Measurements from ENCODE around the gene RACGAP1. TPM values are rescaled to one million over a fixed set of nuclear protein-coding genes. Genes with fewer than 3 reads are reported as not detected.

Gene RACGAP1
- total and polyA plus RNA-seq, 2 experiments from 2014 or later = 19.0 to 52.8 TPM

DNA sequence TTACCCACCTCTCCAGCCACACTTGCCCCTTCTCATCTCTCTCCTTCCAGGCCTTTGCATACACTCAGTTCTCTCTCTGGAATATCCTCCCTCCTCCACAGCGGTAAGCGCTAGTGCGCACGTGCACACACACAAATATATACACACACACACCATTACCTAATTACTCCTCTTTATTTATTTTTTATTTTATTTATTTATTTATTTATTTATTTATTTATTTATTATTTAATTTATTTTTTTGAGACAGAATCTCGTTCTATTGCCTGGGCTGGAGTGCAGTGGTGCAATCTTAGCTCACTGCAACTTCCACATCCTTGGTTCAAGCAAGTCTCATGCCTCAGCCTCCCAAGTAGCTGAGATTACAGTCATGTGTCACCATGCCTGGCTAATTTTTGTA, 43.8 kb upstream of the RACGAP1 start:
- peaks cover 6% of the 10 kb centered on the region for H3K27me3 Mint-ChIP-seq (ENCODE audit: insufficient read depth, low read depth, poor library complexity)
- DNase-seq (ENCODE audit: low spot score) = no peak

DNA sequence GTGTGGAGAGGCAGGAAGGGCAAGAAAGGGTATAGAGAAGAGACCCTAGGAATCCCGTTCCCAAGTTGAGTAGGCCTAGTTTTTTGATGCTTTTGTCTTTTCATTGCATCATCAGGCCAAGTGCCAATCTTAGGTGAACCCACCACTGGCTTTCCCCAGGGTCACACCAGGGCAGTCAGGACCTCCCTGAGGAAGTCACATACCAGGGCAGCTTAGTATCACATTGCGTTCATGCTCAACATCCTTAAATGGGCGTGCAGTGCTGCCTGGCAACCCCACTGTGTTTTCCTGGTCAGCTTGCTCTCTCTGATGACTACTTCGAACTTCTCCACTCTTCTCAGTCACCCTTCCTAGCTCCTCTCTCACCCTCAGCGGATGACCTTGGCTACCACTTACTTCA, 41.1 kb upstream of the RACGAP1 start:
- H3K27ac Mint-ChIP-seq = no peak overlapping the region
- H3K4me2 ChIP-seq = no peak overlapping the region
- no peak overlapping the region for H3K4me3 Mint-ChIP-seq
- H3K36me3 Mint-ChIP-seq (ENCODE audit: low read depth) = no peaks in the 10 kb centered on the region; the same call in 2 of the 3 replicates
- H3K4me3 ChIP-seq = no peak overlapping the region
- TF ChIP-seq, protein P1, sequence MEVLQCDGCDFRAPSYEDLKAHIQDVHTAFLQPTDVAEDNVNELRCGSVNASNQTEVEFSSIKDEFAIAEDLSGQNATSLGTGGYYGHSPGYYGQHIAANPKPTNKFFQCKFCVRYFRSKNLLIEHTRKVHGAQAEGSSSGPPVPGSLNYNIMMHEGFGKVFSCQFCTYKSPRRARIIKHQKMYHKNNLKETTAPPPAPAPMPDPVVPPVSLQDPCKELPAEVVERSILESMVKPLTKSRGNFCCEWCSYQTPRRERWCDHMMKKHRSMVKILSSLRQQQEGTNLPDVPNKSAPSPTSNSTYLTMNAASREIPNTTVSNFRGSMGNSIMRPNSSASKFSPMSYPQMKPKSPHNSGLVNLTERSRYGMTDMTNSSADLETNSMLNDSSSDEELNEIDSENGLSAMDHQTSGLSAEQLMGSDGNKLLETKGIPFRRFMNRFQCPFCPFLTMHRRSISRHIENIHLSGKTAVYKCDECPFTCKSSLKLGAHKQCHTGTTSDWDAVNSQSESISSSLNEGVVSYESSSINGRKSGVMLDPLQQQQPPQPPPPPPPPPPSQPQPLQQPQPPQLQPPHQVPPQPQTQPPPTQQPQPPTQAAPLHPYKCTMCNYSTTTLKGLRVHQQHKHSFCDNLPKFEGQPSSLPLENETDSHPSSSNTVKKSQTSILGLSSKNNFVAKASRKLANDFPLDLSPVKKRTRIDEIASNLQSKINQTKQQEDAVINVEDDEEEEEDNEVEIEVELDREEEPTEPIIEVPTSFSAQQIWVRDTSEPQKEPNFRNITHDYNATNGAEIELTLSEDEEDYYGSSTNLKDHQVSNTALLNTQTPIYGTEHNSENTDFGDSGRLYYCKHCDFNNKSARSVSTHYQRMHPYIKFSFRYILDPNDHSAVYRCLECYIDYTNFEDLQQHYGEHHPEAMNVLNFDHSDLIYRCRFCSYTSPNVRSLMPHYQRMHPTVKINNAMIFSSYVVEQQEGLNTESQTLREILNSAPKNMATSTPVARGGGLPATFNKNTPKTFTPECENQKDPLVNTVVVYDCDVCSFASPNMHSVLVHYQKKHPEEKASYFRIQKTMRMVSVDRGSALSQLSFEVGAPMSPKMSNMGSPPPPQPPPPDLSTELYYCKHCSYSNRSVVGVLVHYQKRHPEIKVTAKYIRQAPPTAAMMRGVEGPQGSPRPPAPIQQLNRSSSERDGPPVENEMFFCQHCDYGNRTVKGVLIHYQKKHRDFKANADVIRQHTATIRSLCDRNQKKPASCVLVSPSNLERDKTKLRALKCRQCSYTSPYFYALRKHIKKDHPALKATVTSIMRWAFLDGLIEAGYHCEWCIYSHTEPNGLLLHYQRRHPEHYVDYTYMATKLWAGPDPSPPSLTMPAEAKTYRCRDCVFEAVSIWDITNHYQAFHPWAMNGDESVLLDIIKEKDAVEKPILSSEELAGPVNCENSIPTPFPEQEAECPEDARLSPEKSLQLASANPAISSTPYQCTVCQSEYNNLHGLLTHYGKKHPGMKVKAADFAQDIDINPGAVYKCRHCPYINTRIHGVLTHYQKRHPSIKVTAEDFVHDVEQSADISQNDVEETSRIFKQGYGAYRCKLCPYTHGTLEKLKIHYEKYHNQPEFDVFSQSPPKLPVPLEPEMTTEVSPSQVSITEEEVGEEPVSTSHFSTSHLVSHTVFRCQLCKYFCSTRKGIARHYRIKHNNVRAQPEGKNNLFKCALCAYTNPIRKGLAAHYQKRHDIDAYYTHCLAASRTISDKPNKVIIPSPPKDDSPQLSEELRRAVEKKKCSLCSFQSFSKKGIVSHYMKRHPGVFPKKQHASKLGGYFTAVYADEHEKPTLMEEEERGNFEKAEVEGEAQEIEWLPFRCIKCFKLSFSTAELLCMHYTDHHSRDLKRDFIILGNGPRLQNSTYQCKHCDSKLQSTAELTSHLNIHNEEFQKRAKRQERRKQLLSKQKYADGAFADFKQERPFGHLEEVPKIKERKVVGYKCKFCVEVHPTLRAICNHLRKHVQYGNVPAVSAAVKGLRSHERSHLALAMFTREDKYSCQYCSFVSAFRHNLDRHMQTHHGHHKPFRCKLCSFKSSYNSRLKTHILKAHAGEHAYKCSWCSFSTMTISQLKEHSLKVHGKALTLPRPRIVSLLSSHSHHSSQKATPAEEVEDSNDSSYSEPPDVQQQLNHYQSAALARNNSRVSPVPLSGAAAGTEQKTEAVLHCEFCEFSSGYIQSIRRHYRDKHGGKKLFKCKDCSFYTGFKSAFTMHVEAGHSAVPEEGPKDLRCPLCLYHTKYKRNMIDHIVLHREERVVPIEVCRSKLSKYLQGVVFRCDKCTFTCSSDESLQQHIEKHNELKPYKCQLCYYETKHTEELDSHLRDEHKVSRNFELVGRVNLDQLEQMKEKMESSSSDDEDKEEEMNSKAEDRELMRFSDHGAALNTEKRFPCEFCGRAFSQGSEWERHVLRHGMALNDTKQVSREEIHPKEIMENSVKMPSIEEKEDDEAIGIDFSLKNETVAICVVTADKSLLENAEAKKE (CRISPR knock-in tag; IDR thresholded peaks at IDR 0.05) = 0 out of 2 replicates have a peak, but pooled peaks have one; percentile 15
- TF ChIP-seq, protein P2, sequence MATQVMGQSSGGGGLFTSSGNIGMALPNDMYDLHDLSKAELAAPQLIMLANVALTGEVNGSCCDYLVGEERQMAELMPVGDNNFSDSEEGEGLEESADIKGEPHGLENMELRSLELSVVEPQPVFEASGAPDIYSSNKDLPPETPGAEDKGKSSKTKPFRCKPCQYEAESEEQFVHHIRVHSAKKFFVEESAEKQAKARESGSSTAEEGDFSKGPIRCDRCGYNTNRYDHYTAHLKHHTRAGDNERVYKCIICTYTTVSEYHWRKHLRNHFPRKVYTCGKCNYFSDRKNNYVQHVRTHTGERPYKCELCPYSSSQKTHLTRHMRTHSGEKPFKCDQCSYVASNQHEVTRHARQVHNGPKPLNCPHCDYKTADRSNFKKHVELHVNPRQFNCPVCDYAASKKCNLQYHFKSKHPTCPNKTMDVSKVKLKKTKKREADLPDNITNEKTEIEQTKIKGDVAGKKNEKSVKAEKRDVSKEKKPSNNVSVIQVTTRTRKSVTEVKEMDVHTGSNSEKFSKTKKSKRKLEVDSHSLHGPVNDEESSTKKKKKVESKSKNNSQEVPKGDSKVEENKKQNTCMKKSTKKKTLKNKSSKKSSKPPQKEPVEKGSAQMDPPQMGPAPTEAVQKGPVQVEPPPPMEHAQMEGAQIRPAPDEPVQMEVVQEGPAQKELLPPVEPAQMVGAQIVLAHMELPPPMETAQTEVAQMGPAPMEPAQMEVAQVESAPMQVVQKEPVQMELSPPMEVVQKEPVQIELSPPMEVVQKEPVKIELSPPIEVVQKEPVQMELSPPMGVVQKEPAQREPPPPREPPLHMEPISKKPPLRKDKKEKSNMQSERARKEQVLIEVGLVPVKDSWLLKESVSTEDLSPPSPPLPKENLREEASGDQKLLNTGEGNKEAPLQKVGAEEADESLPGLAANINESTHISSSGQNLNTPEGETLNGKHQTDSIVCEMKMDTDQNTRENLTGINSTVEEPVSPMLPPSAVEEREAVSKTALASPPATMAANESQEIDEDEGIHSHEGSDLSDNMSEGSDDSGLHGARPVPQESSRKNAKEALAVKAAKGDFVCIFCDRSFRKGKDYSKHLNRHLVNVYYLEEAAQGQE (IDR thresholded peaks at IDR 0.05; ENCODE audit: unreplicated experiment) = no peak
- TF ChIP-seq EZH2 (IDR thresholded peaks at IDR 0.05; ENCODE audit: low read depth, unreplicated experiment) = no peak
- no peak for TF ChIP-seq ZNF114 (CRISPR knock-in tag; IDR thresholded peaks at IDR 0.05)
- no peaks in the 10 kb centered on the region for H3K9me2 ChIP-seq (ENCODE audit: insufficient read depth)
- H3K4me1 ChIP-seq (ENCODE audit: insufficient read depth) = peaks cover 3% of the 10 kb centered on the region; the same call in 1 of the 2 replicates
- no peaks in the 10 kb centered on the region for H3K36me3 ChIP-seq (ENCODE audit: insufficient read depth)
- H2AFZ ChIP-seq = no peak overlapping the region
- no peaks in the 10 kb centered on the region for H3F3A ChIP-seq (replicated peaks; ENCODE audit: low read depth)
- H3K79me2 ChIP-seq (replicated peaks; ENCODE audit: insufficient read depth) = no peaks in the 10 kb centered on the region
- H3K4me1 Mint-ChIP-seq = peaks cover 14% of the 10 kb centered on the region
- H3K27ac ChIP-seq (ENCODE audit: low read depth) = no peak overlapping the region
- peaks cover 9% of the 10 kb centered on the region for H3K27me3 ChIP-seq (ENCODE audit: insufficient read depth)
- DNase-seq (ENCODE audit: low spot score) (peak; percentile 79), ATAC-seq (peak; percentile 76)
- peaks cover 4% of the 10 kb centered on the region for H3K27me3 Mint-ChIP-seq (ENCODE audit: insufficient read depth, low read depth, poor library complexity)
- no peaks in the 10 kb centered on the region for H3K9me3 Mint-ChIP-seq
- no peaks in the 10 kb centered on the region for H4K20me1 ChIP-seq (replicated peaks; ENCODE audit: insufficient read depth)

More for the DNA sequence above, 43.8 kb upstream of the RACGAP1 start:
- H3K9me2 ChIP-seq (ENCODE audit: insufficient read depth) = no peaks in the 10 kb centered on the region
- H3K27ac ChIP-seq (ENCODE audit: low read depth) = no peak overlapping the region
- TF ChIP-seq JUNB (IDR thresholded peaks at IDR 0.05; ENCODE audit: unreplicated experiment) (no peak), EZH2 (IDR thresholded peaks at IDR 0.05; ENCODE audit: low read depth, unreplicated experiment) (no peak), POLR2AphosphoS5 (IDR thresholded peaks at IDR 0.05; ENCODE audit: low read depth) (no peak), NANOG (IDR thresholded peaks at IDR 0.05; ENCODE audit: borderline replicate concordance) (no peak), CREB1 (CRISPR knock-in tag; IDR thresholded peaks at IDR 0.05; ENCODE audit: low read depth) (no peak), ZNF114 (CRISPR knock-in tag; IDR thresholded peaks at IDR 0.05) (no peak), STAT1 (IDR thresholded peaks at IDR 0.05; ENCODE audit: unreplicated experiment) (no peak)
- no peak overlapping the region for H3K4me2 ChIP-seq
- ATAC-seq = no peak
- H3F3A ChIP-seq (replicated peaks; ENCODE audit: low read depth) = no peaks in the 10 kb centered on the region
- H3K79me2 ChIP-seq (replicated peaks; ENCODE audit: insufficient read depth) = no peaks in the 10 kb centered on the region
- Mint-ChIP-seq H3K4me3 (no peak overlapping the region), H3K27ac (no peak overlapping the region), H3K36me3 (ENCODE audit: low read depth) (no peaks in the 10 kb centered on the region; the same call in 2 of the 3 replicates), H3K9me3 (no peaks in the 10 kb centered on the region), H3K4me1 (peaks cover 24% of the 10 kb centered on the region)
- H3K27me3 ChIP-seq (ENCODE audit: insufficient read depth) = no peaks in the 10 kb centered on the region
- H2AFZ ChIP-seq = no peak overlapping the region
- H3K4me3 ChIP-seq = no peak overlapping the region
- H3K4me1 ChIP-seq (ENCODE audit: insufficient read depth) = peaks cover 7% of the 10 kb centered on the region; the same call in 1 of the 2 replicates
- H4K20me1 ChIP-seq (replicated peaks; ENCODE audit: insufficient read depth) = no peaks in the 10 kb centered on the region
- no peaks in the 10 kb centered on the region for H3K36me3 ChIP-seq (ENCODE audit: insufficient read depth)

All from GM23338 (cell line).